SKM-1 (cell line): Measurements from ENCODE around the gene CCN2.

Source experiments
- DNase-seq: peaks from one replicate; lab custom pipeline; 2025; ENCODE audit not compliant: unreplicated experiment; lab: John Stamatoyannopoulos, UW

CCN2 gene

GRCh38 chr6:131950767-131951575 lies at the start of gene CCN2:
CCN2 (minus strand) TSS chr6:131951372; CDS start chr6:131951172, 200 bp downstream.
- no peak for DNase-seq

- DNase-seq: no peak
These were observed 49.1 kb upstream of the CCN2 start for GRCh38 chr6:132000296-132000695.

- DNase-seq: no peak
These were observed 48.5 kb upstream of the CCN2 start for GRCh38 chr6:131999545-132000146.

- DNase-seq: no peak
These were observed 47.2 kb upstream of the CCN2 start for GRCh38 chr6:131998255-131998982.

- no peak for DNase-seq
These were observed 46.4 kb upstream of the CCN2 start for GRCh38 chr6:131997429-131998153.

GRCh38 chr6:131995917-131996316 lies 44.7 kb upstream of the CCN2 start:
- DNase-seq: no peak

GRCh38 chr6:131992557-131992956 lies 41.4 kb upstream of the CCN2 start:
- DNase-seq: no peak

GRCh38 chr6:131989036-131989435 lies 37.9 kb upstream of the CCN2 start:
- DNase-seq: no peak

GRCh38 chr6:131982740-131983259 lies 31.6 kb upstream of the CCN2 start:
- DNase-seq: no peak

GRCh38 chr6:131981624-131981978 lies 30.4 kb upstream of the CCN2 start:
- no peak for DNase-seq

GRCh38 chr6:131980791-131981623 lies 29.8 kb upstream of the CCN2 start:
- no peak for DNase-seq

- no peak for DNase-seq
These were observed 29.2 kb upstream of the CCN2 start for GRCh38 chr6:131980338-131980790.

GRCh38 chr6:131979515-131980337 lies 28.6 kb upstream of the CCN2 start:
- no peak for DNase-seq

GRCh38 chr6:131978522-131978921 lies 27.4 kb upstream of the CCN2 start:
- no peak for DNase-seq

- no peak for DNase-seq
These were observed 25.4 kb upstream of the CCN2 start for GRCh38 chr6:131976545-131977061.

- no peak for DNase-seq
These were observed 21.6 kb upstream of the CCN2 start for GRCh38 chr6:131972741-131973140.

GRCh38 chr6:131970076-131970859 lies 19.1 kb upstream of the CCN2 start:
- no peak for DNase-seq

- no peak for DNase-seq
These were observed 17.5 kb upstream of the CCN2 start for GRCh38 chr6:131968656-131969055.
